ENCODE measurements around the gene RNASE7.

GRCh38 chr14:21038441-21039422 is 3.4 kb upstream of the RNASE7 start:
- TF ChIP-seq EZH2 (IDR thresholded peaks at IDR 0.05; ENCODE audit: borderline replicate concordance, low read length) (no peak), CTCF (IDR thresholded peaks at IDR 0.05; ENCODE audit: low read length) (no peak)
